ENCODE data around the gene ADISSP. TPM values are rescaled to one million over a fixed set of nuclear protein-coding genes. Genes with fewer than 3 reads are reported as not detected.

ADISSP gene
- total and polyA plus RNA-seq, 9 of the 15 experiments (the other 6 are each of a cell fraction or from before 2014, with no cell fraction given), result 1.4 to 70.6 (median 23.4) TPM

GRCh38 chr20:3781153-3781910, 13.8 kb upstream of the ADISSP start, which contains the start of gene SPEF1 (continued):
- TF ChIP-seq ZNF561 (CRISPR knock-in tag; conservative IDR thresholded peaks at IDR 0.05) (no peak), TBL1XR1 (IDR thresholded peaks at IDR 0.05; ENCODE audit: low read length in 2 of 2) (no peak), HDAC2 (IDR thresholded peaks at IDR 0.05) (no peak), HDAC6 (IDR thresholded peaks at IDR 0.05; ENCODE audit: low read depth, low read length) (no peak), CSDE1 (IDR thresholded peaks at IDR 0.05) (no peak), SLC30A9 (CRISPR knock-in tag; IDR thresholded peaks at IDR 0.05) (no peak), ERF (CRISPR knock-in tag; IDR thresholded peaks at IDR 0.05) (no peak), ETV5 (CRISPR knock-in tag; IDR thresholded peaks at IDR 0.05; ENCODE audit: low read depth) (no peak), CBFB (CRISPR knock-in tag; IDR thresholded peaks at IDR 0.05) (no peak), ZNF695 (CRISPR knock-in tag; IDR thresholded peaks at IDR 0.05) (no peak), CGGBP1 (CRISPR knock-in tag; IDR thresholded peaks at IDR 0.05) (no peak), CHAMP1 (IDR thresholded peaks at IDR 0.05) (no peak), ZBTB9 (CRISPR knock-in tag; IDR thresholded peaks at IDR 0.05) (no peak), ZNF79 (CRISPR knock-in tag; IDR thresholded peaks at IDR 0.05; ENCODE audit: low read depth) (no peak), YBX1 (IDR thresholded peaks at IDR 0.05) (no peak), IFI16 (CRISPR knock-in tag; IDR thresholded peaks at IDR 0.05) (no peak), ZNF354B (CRISPR knock-in tag; IDR thresholded peaks at IDR 0.05) (no peak), PRDM10 (IDR thresholded peaks at IDR 0.05; ENCODE audit: partially characterized antibody) (no peak)

Data from K562 (cell line).